Panc1 (cell line): ENCODE data around the gene USP31. TPM values are rescaled to one million over a fixed set of nuclear protein-coding genes. Genes with fewer than 3 reads are reported as not detected.

Source experiments
- ATAC-seq: fragments of 200-7000 bp; cut with Tn5 transposase; 2 replicates; pipeline ENCODE4 v1.9.1; 2020; ENCODE audit warnings: mild to moderate bottlenecking, moderate library complexity
- BruUV-seq: library from RNA; stranded (reverse); fragments of 400-500 nt; replicated peaks from 2 replicates; lab custom pipeline; 2021; lab: Mats Ljungman, UMichigan
- CTCF ChIA-PET: fragments of 300-600 bp; sonication (Branson Sonifier 250); formaldehyde crosslinking; loops from one replicate; lab custom pipeline; 2022; ENCODE audit warnings: antibody characterized with exemption; lab: Charles Lee
- POLR2A ChIA-PET: fragments of 300-600 bp; sonication (Branson Sonifier 250); formaldehyde crosslinking; loops from one replicate; lab custom pipeline; 2022; ENCODE audit warnings: antibody characterized with exemption; lab: Charles Lee
- DNase-seq: peaks from one replicate; pipeline ENCODE4 v3.0.0-alpha.2; 2010; ENCODE audit warnings: low read depth, low spot score
- H3K27ac ChIP-seq: 2 replicates; pipeline ENCODE4 v1.5.1; 2011; ENCODE audit warnings: mild to moderate bottlenecking, low read length, inconsistent platforms
- H3K27me3 ChIP-seq: fragments of 200-500 bp; sonication (Bioruptor generic); 2 replicates; pipeline ENCODE4 v1.6.0; 2014; ENCODE audit warnings: low read length, inconsistent platforms; ENCODE audit not compliant: control insufficient read depth, insufficient read depth
- H3K36me3 ChIP-seq: fragments of 200-500 bp; sonication (Bioruptor generic); 2 replicates; pipeline ENCODE4 v1.5.1; 2014; ENCODE audit warnings: inconsistent platforms, mild to moderate bottlenecking, low read length, moderate library complexity; ENCODE audit not compliant: control insufficient read depth, insufficient read depth
- H3K4me1 ChIP-seq: 2 replicates; pipeline ENCODE4 v1.5.1; 2011; ENCODE audit warnings: inconsistent platforms, mild to moderate bottlenecking, low read length, moderate library complexity; ENCODE audit not compliant: control insufficient read depth, insufficient read depth
- H3K4me3 ChIP-seq, 2 experiments: 2 replicates each; pipeline ENCODE4 v1.5.1; 2011 to 2012; ENCODE audit warnings: low read depth in 2 of 2, low read length in 2 of 2, mild to moderate bottlenecking in 2 of 2, inconsistent platforms in 1 of 2, moderate library complexity in 1 of 2
- H3K9me3 ChIP-seq: fragments of 200-500 bp; sonication (Bioruptor generic); 2 replicates; pipeline ENCODE4 v1.5.1; 2014; ENCODE audit warnings: low read depth, mild to moderate bottlenecking, inconsistent platforms, low read length, moderate library complexity; ENCODE audit not compliant: control insufficient read depth, insufficient read depth
- CTCF ChIP-seq: fragments of 450-650 bp; IDR thresholded peaks from 2 replicates; pipeline ENCODE4 v1.5.1; 2017; ENCODE audit warnings: mild to moderate bottlenecking
- POLR2AphosphoS5 ChIP-seq: IDR thresholded peaks from 2 replicates; pipeline ENCODE4 v1.6.1; 2012; ENCODE audit warnings: mild to moderate bottlenecking, low read depth, low read length, moderate library complexity
- REST ChIP-seq, 2 experiments: IDR thresholded peaks; 2 replicates each; pipeline ENCODE4 v1.6.1; 2011 to 2012; ENCODE audit warnings: low read depth in 2 of 2, control low read depth in 1 of 2, low read length in 1 of 2, mild to moderate bottlenecking in 1 of 2, moderate library complexity in 1 of 2; ENCODE audit not compliant: insufficient read depth in 1 of 2
- SIN3A ChIP-seq: IDR thresholded peaks from 2 replicates; pipeline ENCODE4 v1.6.1; 2012; ENCODE audit warnings: low read depth, mild to moderate bottlenecking, low read length, moderate library complexity, borderline replicate concordance; ENCODE audit not compliant: insufficient read depth
- TCF7L2 ChIP-seq: IDR thresholded peaks from 2 replicates; pipeline ENCODE4 v1.6.1; 2011; ENCODE audit warnings: mild to moderate bottlenecking, low read depth, low read length, inconsistent platforms
- in situ Hi-C: cut with HindIII; loops from 2 replicates; pipeline ENCODE4 v1.10.0; 2016; ENCODE audit warnings: low sequenced_read_pairs, low pct_unique_long_range_greater_than_20kb
- intact Hi-C: fragments of 100-400 bp; cut with micrococcal nuclease; formaldehyde crosslinking; loops from one replicate; pipeline ENCODE4 v1.10.0; 2022; ENCODE audit not compliant: unreplicated experiment
- total RNA-seq: library from RNA; stranded (reverse); gene quantifications from one replicate; pipeline ENCODE4 v1.2.1, GENCODE V29; 2021; ENCODE audit not compliant: unreplicated experiment

Gene USP31
- total RNA-seq, 1 experiment from 2014 or later, result 27.2 TPM

GRCh38 chr16:23048164-23048563 lies 101.1 kb downstream of the USP31 start:
- Histone ChIP-seq H3K4me3 (no peak overlapping the region), H3K27me3 (peaks cover 30% of the 10 kb centered on the region), H3K9me3 (no peaks in the 10 kb centered on the region), H3K36me3 (no peaks in the 10 kb centered on the region), H3K4me1 (no peaks in the 10 kb centered on the region), H3K27ac (no peak overlapping the region)
- TF ChIP-seq CTCF (no peak), TCF7L2 (no peak), POLR2AphosphoS5 (no peak), SIN3A (no peak), REST (IDR thresholded peaks at IDR 0.05; ENCODE audit: insufficient read depth in 1 of 2, low read depth in 2 of 2, low read length in 1 of 2) (no peak)
- CTCF ChIA-PET, result no interaction called here
- DNase-seq, result no peak
- no peak for ATAC-seq
- intact Hi-C loops (no loop called here), in situ Hi-C loops (no loop called here)
- POLR2A ChIA-PET, result no interaction called here
- BruUV-seq, result no TSS peak

- DNase-seq, result no peak
- no peaks in the 10 kb centered on the region for H3K36me3 ChIP-seq
- in situ Hi-C loops, result no loop called here
- intact Hi-C loops, result no loop called here
- no peak overlapping the region for H3K27ac ChIP-seq
- no peaks in the 10 kb centered on the region for H3K4me1 ChIP-seq
- POLR2A ChIA-PET, result no interaction called here
- CTCF ChIA-PET, result no interaction called here
- BruUV-seq, result no TSS peak
- no peak for ATAC-seq
- no peak overlapping the region for H3K4me3 ChIP-seq
- peaks cover 25% of the 10 kb centered on the region for H3K27me3 ChIP-seq
- TF ChIP-seq TCF7L2, result no peak
- no peaks in the 10 kb centered on the region for H3K9me3 ChIP-seq
Observed at GRCh38 chr16:23045025-23045424, 104.2 kb downstream of the USP31 start.

GRCh38 chr16:23040246-23040645 lies 109.0 kb downstream of the USP31 start:
- peak; percentile 42 for DNase-seq
- in situ Hi-C loops, result no loop called here
- H3K27me3 ChIP-seq, result peaks cover 3% of the 10 kb centered on the region; the same call in 1 of the 2 replicates

More at GRCh38 chr16:23040246-23040645, 109.0 kb downstream of the USP31 start:
- no peak for ATAC-seq
- POLR2A ChIA-PET, result no interaction called here
- BruUV-seq, result no TSS peak
- TF ChIP-seq CTCF (no peak), SIN3A (no peak), TCF7L2 (no peak), REST (IDR thresholded peaks at IDR 0.05; ENCODE audit: insufficient read depth in 1 of 2, low read depth in 2 of 2, low read length in 1 of 2) (no peak), POLR2AphosphoS5 (no peak)
- H3K27ac ChIP-seq, result no peak overlapping the region
- CTCF ChIA-PET, result no interaction called here
- H3K9me3 ChIP-seq, result no peaks in the 10 kb centered on the region
- no peaks in the 10 kb centered on the region for H3K36me3 ChIP-seq
- H3K4me3 ChIP-seq, result no peak overlapping the region
- intact Hi-C loops, result no loop called here
- no peaks in the 10 kb centered on the region for H3K4me1 ChIP-seq
